Astrocyte (in vitro differentiated cells and primary cell): ENCODE measurements around the gene COPE. TPM values are rescaled to one million over a fixed set of nuclear protein-coding genes. Genes with fewer than 3 reads are reported as not detected.
"Not testable (repeated sequence)": the region's sequence is repeated elsewhere in the genome, so short reads cannot be mapped to it uniquely, and the experiment has no call there.

Experiments
- DNase-seq: peaks from one replicate; pipeline ENCODE4 v3.0.0-alpha.2; 2010; ENCODE audit warnings: low read depth
- FAIRE-seq: peaks from 2 replicates; lab custom pipeline; 2011; peaks lifted over from hg19 to GRCh38; lab: Jason Lieb, UNC
- H2AFZ ChIP-seq: 2 replicates; pipeline ENCODE4 v1.6.0; 2012; ENCODE audit warnings: low read depth, low read length, inconsistent platforms
- H3K27ac ChIP-seq: 2 replicates; pipeline ENCODE4 v1.5.1; 2011; ENCODE audit warnings: low read depth, low read length, inconsistent platforms
- H3K27me3 ChIP-seq: 2 replicates; pipeline ENCODE4 v1.6.0; 2011; ENCODE audit warnings: low read length, inconsistent platforms; ENCODE audit not compliant: insufficient read depth
- H3K36me3 ChIP-seq: 2 replicates; pipeline ENCODE4 v1.5.1; 2011; ENCODE audit warnings: low read length, inconsistent platforms; ENCODE audit not compliant: insufficient read depth
- H3K4me1 ChIP-seq: 2 replicates; pipeline ENCODE4 v1.5.1; 2011; ENCODE audit warnings: low read length, inconsistent platforms; ENCODE audit not compliant: insufficient read depth
- H3K4me2 ChIP-seq: 2 replicates; pipeline ENCODE4 v1.6.0; 2012; ENCODE audit warnings: low read length, inconsistent platforms
- H3K4me3 ChIP-seq: 2 replicates; pipeline ENCODE4 v1.5.1; 2011; ENCODE audit warnings: low read depth, mild to moderate bottlenecking, low read length, inconsistent platforms; ENCODE audit not compliant: insufficient read depth
- H3K79me2 ChIP-seq: 2 replicates; pipeline ENCODE4 v1.6.0; 2012; ENCODE audit warnings: mild to moderate bottlenecking, low read length, inconsistent platforms; ENCODE audit not compliant: insufficient read depth
- H3K9ac ChIP-seq: 2 replicates; pipeline ENCODE4 v1.6.0; 2012; ENCODE audit warnings: mild to moderate bottlenecking, low read length, inconsistent platforms
- H3K9me3 ChIP-seq: 2 replicates; pipeline ENCODE4 v1.5.1; 2012; ENCODE audit warnings: low read depth, mild to moderate bottlenecking, low read length, inconsistent platforms; ENCODE audit not compliant: insufficient read depth
- H4K20me1 ChIP-seq: 2 replicates; pipeline ENCODE4 v1.6.0; 2012; ENCODE audit warnings: low read length, inconsistent platforms; ENCODE audit not compliant: insufficient read depth
- H3K27ac Mint-ChIP-seq: one replicate; pipeline ENCODE4 v1.8.0; 2021; ENCODE audit warnings: mild to moderate bottlenecking, mixed read lengths; ENCODE audit not compliant: unreplicated experiment
- H3K27me3 Mint-ChIP-seq: one replicate; pipeline ENCODE4 v1.8.0; 2021; ENCODE audit warnings: low read depth, mixed read lengths; ENCODE audit not compliant: unreplicated experiment
- H3K36me3 Mint-ChIP-seq: one replicate; pipeline ENCODE4 v1.8.0; 2021; ENCODE audit warnings: low read depth, mixed read lengths; ENCODE audit not compliant: unreplicated experiment
- H3K4me1 Mint-ChIP-seq: one replicate; pipeline ENCODE4 v1.8.0; 2021; ENCODE audit warnings: low read depth, mixed read lengths; ENCODE audit not compliant: unreplicated experiment
- H3K4me3 Mint-ChIP-seq: one replicate; pipeline ENCODE4 v1.8.0; 2021; ENCODE audit warnings: mild to moderate bottlenecking, moderate library complexity, mixed read lengths; ENCODE audit not compliant: unreplicated experiment
- H3K9me3 Mint-ChIP-seq: one replicate; pipeline ENCODE4 v1.8.0; 2021; ENCODE audit warnings: mild to moderate bottlenecking, mixed read lengths; ENCODE audit not compliant: unreplicated experiment
- CTCF ChIP-seq: IDR thresholded peaks from 2 replicates; pipeline ENCODE4 v1.5.1; 2011; ENCODE audit warnings: low read depth, mild to moderate bottlenecking, inconsistent platforms, low read length, moderate library complexity; ENCODE audit not compliant: insufficient read depth
- EZH2 ChIP-seq: IDR thresholded peaks from 2 replicates; pipeline ENCODE4 v1.6.1; 2012; ENCODE audit warnings: mild to moderate bottlenecking, low read length, inconsistent platforms; ENCODE audit not compliant: insufficient read depth
- total RNA-seq: library from RNA; stranded (reverse); gene quantifications from 2 replicates; pipeline ENCODE4 v1.2.1, GENCODE V29; 2021

COPE gene
- total RNA-seq, 1 donor from 2014 or later, result 298 TPM

DNA sequence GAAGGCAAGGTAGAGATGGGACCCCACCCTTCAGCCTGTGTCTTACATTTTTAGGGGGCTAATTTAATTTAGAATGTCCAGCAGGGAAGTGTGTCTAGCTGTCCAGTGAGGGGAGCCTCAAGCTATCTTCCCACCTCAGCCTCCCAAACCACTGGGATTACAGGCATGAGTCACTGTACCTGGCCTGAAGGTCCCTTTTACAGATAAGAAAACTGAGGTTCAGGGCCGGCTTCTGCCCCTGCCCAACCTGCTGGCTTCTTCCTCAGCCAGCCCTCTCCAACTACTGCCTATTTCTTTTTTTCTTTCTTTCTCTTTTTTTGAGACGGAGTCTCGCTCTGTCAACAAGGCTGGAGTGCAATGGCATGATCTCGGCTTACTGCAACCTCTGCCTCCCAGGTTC, 41.2 kb upstream of the COPE start:
- no peaks in the 10 kb centered on the region for H3K36me3 ChIP-seq
- H3K9ac ChIP-seq, result no peak overlapping the region
- Mint-ChIP-seq H3K27ac (no peak overlapping the region), H3K9me3 (no peaks in the 10 kb centered on the region), H3K4me3 (no peak overlapping the region), H3K27me3 (peaks cover 32% of the 10 kb centered on the region), H3K4me1 (no peaks in the 10 kb centered on the region), H3K36me3 (no peaks in the 10 kb centered on the region)
- H3K9me3 ChIP-seq, result peaks cover 3% of the 10 kb centered on the region
- H3K4me2 ChIP-seq, result no peak overlapping the region
- H3K4me1 ChIP-seq, result no peaks in the 10 kb centered on the region
- TF ChIP-seq CTCF, result no peak
- TF ChIP-seq EZH2, result no peak
- H3K27ac ChIP-seq, result no peak overlapping the region
- no peak for DNase-seq
- no peak overlapping the region for H3K4me3 ChIP-seq
- FAIRE-seq, result no peak
- H3K79me2 ChIP-seq, result no peaks in the 10 kb centered on the region
- no peak overlapping the region for H2AFZ ChIP-seq
- H3K27me3 ChIP-seq, result peaks cover 9% of the 10 kb centered on the region
- no peaks in the 10 kb centered on the region for H4K20me1 ChIP-seq

DNA sequence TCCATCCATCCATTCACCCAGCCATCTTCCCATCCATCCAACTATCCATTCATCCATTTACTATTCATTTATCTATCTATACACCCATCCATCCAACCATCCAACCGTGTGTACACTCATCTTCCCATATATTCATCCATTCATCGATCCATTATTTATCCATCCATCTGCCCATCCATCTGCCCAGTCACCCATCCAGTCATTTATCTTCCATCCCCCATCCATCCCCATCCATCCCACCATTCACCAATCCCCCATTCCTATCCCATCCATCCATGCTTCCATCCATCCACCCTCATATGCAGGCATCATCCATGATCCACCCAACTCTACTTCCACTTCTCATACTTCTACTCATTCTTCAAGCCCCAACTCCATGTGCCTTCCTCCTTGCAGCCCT, 35.9 kb upstream of the COPE start:
- no peaks in the 10 kb centered on the region for H3K4me1 ChIP-seq
- Mint-ChIP-seq H3K9me3 (no peaks in the 10 kb centered on the region), H3K27me3 (peaks cover 22% of the 10 kb centered on the region), H3K4me1 (no peaks in the 10 kb centered on the region), H3K27ac (no peak overlapping the region), H3K36me3 (no peaks in the 10 kb centered on the region), H3K4me3 (no peak overlapping the region)
- H3K4me2 ChIP-seq, result no peak overlapping the region
- no peak overlapping the region for H3K27ac ChIP-seq
- H3K79me2 ChIP-seq, result no peaks in the 10 kb centered on the region
- no peak overlapping the region for H3K9ac ChIP-seq
- no peaks in the 10 kb centered on the region for H3K36me3 ChIP-seq
- DNase-seq, result no peak
- H3K4me3 ChIP-seq, result no peak overlapping the region
- H2AFZ ChIP-seq, result no peak overlapping the region
- no peaks in the 10 kb centered on the region for H3K9me3 ChIP-seq
- FAIRE-seq, result no peak
- no peaks in the 10 kb centered on the region for H3K27me3 ChIP-seq
- TF ChIP-seq CTCF (no peak), EZH2 (no peak)
- H4K20me1 ChIP-seq, result no peaks in the 10 kb centered on the region

GRCh38 chr19:18954094-18954493, 34.9 kb upstream of the COPE start:
- Histone ChIP-seq H3K9me3 (no peaks in the 10 kb centered on the region), H2AFZ (no peak overlapping the region), H3K27ac (no peak overlapping the region), H4K20me1 (no peaks in the 10 kb centered on the region), H3K4me2 (no peak overlapping the region), H3K4me1 (no peaks in the 10 kb centered on the region), H3K4me3 (no peak overlapping the region), H3K79me2 (no peaks in the 10 kb centered on the region), H3K9ac (no peak overlapping the region), H3K27me3 (no peaks in the 10 kb centered on the region), H3K36me3 (no peaks in the 10 kb centered on the region)
- H3K27ac Mint-ChIP-seq, result no peak overlapping the region
- DNase-seq, result no peak
- peaks cover 20% of the 10 kb centered on the region for H3K27me3 Mint-ChIP-seq
- H3K36me3 Mint-ChIP-seq, result no peaks in the 10 kb centered on the region
- H3K4me3 Mint-ChIP-seq, result no peak overlapping the region
- H3K4me1 Mint-ChIP-seq, result no peaks in the 10 kb centered on the region
- no peak for FAIRE-seq
- TF ChIP-seq CTCF (no peak), EZH2 (no peak)
- no peaks in the 10 kb centered on the region for H3K9me3 Mint-ChIP-seq

GRCh38 chr19:18952364-18953003, 33.3 kb upstream of the COPE start:
- not testable (repeated sequence) for H3K4me1 ChIP-seq, H2AFZ ChIP-seq, H3K36me3 Mint-ChIP-seq, H3K27me3 ChIP-seq, H3K4me3 ChIP-seq, H3K79me2 ChIP-seq, H3K9me3 Mint-ChIP-seq, H3K4me2 ChIP-seq, H4K20me1 ChIP-seq, DNase-seq, H3K36me3 ChIP-seq, H3K9me3 ChIP-seq, H3K9ac ChIP-seq, H3K4me1 Mint-ChIP-seq, H3K27ac ChIP-seq, H3K27ac Mint-ChIP-seq, H3K4me3 Mint-ChIP-seq, FAIRE-seq
- H3K27me3 Mint-ChIP-seq, result peaks cover 15% of the 10 kb centered on the region
